Measurements from ENCODE around the gene PRKCB. TPM values are rescaled to one million over a fixed set of nuclear protein-coding genes. Genes with fewer than 3 reads are reported as not detected.

Gene PRKCB
- total and polyA plus RNA-seq, 12 donors = 0.30 to 8.8 (median 1.1) TPM

DNA sequence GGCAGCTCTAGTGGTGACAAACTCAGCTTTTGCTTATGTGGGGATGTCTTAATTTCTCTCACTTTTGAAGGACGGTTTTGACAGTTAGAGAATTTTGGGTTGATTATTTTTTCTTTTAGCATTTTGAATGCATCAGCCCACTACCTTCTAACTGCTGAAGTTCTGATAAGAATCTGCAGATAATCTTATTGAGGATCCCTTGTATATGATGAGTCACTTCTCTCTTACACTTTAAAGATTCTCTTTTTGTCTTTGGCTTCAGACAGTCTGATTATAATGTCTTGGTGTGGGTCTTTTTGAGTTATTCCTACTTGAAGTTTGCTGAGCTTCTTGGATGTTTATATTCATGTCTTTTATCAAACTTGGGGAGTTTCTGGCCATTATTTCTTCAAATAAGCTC lies 5.5 kb upstream of the PRKCB start:
- Histone ChIP-seq H3K27ac (no peak overlapping the region), H3K4me3 (no peak overlapping the region), H3K4me1 (peaks cover 0 to 28% (median 0%) of the 10 kb centered on the region in 9 donors), H3K27me3 (peaks cover 0 to 25% (median 18%) of the 10 kb centered on the region in 7 donors), H3K36me3 (no peaks in the 10 kb centered on the region), H3K9me3 (peaks cover 0 to 32% (median 15%) of the 10 kb centered on the region in 11 donors)
- intact Hi-C loops (cut with DNase I) = no loop called here
- DNase-seq = no peak
- no peak for ATAC-seq
- TF ChIP-seq, protein P1, sequence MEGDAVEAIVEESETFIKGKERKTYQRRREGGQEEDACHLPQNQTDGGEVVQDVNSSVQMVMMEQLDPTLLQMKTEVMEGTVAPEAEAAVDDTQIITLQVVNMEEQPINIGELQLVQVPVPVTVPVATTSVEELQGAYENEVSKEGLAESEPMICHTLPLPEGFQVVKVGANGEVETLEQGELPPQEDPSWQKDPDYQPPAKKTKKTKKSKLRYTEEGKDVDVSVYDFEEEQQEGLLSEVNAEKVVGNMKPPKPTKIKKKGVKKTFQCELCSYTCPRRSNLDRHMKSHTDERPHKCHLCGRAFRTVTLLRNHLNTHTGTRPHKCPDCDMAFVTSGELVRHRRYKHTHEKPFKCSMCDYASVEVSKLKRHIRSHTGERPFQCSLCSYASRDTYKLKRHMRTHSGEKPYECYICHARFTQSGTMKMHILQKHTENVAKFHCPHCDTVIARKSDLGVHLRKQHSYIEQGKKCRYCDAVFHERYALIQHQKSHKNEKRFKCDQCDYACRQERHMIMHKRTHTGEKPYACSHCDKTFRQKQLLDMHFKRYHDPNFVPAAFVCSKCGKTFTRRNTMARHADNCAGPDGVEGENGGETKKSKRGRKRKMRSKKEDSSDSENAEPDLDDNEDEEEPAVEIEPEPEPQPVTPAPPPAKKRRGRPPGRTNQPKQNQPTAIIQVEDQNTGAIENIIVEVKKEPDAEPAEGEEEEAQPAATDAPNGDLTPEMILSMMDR (IDR thresholded peaks at IDR 0.05) = no peak
- 0 to 48% methylated on average over 1 of the region's 1 CpG for WGBS, 2 donors

DNA sequence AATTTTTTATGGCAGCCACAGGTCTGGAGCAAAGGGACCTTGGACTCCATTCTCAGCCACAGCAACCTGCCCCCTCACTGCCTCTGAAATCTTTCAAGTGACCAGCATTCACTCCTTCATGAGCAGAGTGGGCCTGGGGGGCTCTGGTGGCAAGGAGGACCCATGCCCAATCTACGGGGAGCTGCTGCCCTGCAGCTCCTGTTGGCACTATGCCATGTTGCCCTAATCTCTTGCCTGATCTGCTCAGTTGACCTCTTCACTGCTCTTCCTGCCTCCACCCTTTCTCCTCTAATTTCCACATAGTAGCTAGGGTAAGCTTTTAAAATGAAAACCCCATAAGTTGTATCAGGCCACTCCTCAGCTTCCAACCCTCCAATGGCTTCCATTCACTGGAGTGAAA lies 2.9 kb upstream of the PRKCB start:
- Histone ChIP-seq H3K27ac (no peak overlapping the region), H3K36me3 (no peaks in the 10 kb centered on the region), H3K4me3 (no peak overlapping the region), H3K4me1 (peaks cover 0 to 25% (median 6%) of the 10 kb centered on the region in 9 donors), H3K9me3 (peaks cover 0 to 32% (median 15%) of the 10 kb centered on the region in 11 donors), H3K27me3 (peaks cover 5 to 48% (median 41%) of the 10 kb centered on the region in 7 donors)
- TF ChIP-seq, protein P1 (IDR thresholded peaks at IDR 0.05) = no peak
- whole genome bisulfite sequencing, 2 donors = 71 to 82% methylated on average over 1 of the region's 1 CpG
- ATAC-seq = no peak
- intact Hi-C loops (cut with DNase I) = no loop called here
- no peak for DNase-seq

DNA sequence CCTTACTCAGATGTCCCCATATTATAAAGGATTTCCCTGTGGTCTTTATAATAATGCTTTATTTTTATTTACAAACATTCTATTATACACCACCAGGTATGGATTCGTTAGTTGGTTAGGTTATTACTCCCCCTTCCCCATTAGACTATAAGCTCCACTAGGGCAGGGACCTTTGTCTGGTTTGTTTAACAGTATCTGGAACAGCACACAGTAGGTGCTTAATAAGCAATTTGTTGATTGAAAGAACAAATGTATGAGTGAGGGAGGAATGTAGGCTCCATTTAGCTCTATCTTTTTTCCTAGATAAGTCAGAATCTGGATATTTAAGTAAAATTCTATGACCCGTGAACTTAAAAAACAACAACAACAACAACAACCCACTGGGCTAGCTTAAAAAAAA lies 2.3 kb upstream of the PRKCB start:
- intact Hi-C loops (cut with DNase I) = no loop called here
- peaks cover 0 to 29% (median 15%) of the 10 kb centered on the region in 11 donors for H3K9me3 ChIP-seq
- peaks cover 0 to 25% (median 6%) of the 10 kb centered on the region in 9 donors for H3K4me1 ChIP-seq
- TF ChIP-seq, protein P1 (IDR thresholded peaks at IDR 0.05) = no peak
- no peaks in the 10 kb centered on the region for H3K36me3 ChIP-seq
- H3K4me3 ChIP-seq = no peak overlapping the region
- H3K27me3 ChIP-seq = peaks cover 5 to 54% (median 47%) of the 10 kb centered on the region in 7 donors
- no peak overlapping the region for H3K27ac ChIP-seq
- ATAC-seq (no peak), DNase-seq (no peak)
- 90 to 93% methylated on average over 2 of the region's 2 CpGs for WGBS, 2 donors

DNA sequence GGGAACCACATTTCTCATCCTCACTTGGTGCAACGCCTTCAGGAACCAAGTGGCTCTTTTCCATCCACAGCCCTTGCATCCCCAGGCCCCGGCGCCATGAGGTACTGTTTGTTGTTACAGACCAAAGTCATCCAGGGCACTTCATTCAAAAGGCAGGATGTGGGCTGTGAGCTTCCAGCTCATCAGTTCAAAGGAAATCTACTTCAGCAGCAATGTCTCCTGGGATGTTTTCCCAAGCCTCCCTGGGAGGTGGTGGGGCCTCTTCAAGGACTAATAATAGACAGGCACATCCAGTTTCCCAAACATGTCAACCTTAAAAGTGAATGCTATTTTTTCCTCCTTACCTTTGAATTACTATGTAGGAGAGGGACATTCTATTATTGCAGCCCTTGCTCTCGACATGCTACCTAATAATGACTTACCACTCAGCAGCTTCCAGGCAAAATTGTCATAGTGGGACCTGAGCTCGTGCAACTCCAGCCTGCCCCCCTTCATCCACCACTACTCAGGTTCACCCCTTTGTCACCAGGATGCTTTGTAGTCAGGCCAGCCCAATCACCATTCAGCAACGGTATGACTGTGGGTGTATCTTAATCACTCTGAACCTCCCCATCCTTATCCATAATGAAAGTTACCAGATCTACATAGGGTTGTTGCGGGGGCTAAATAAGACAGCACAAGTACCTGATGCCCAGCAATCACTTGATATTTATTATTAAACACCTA lies 1.7 kb upstream of the PRKCB start:
- DNase-seq = no peak
- no peak overlapping the region for H3K4me3 ChIP-seq
- peaks cover 0 to 23% (median 14%) of the 10 kb centered on the region in 11 donors for H3K9me3 ChIP-seq
- H3K27me3 ChIP-seq = peaks cover 5 to 60% (median 53%) of the 10 kb centered on the region in 7 donors
- intact Hi-C loops (cut with DNase I) = no loop called here
- TF ChIP-seq, protein P1 (IDR thresholded peaks at IDR 0.05) = no peak
- no peaks in the 10 kb centered on the region for H3K36me3 ChIP-seq
- WGBS, 2 donors = 61 to 63% methylated on average over 7 of the region's 7 CpGs
- no peak for ATAC-seq
- peaks cover 0 to 25% (median 6%) of the 10 kb centered on the region in 9 donors for H3K4me1 ChIP-seq
- no peak overlapping the region for H3K27ac ChIP-seq
